PC-3 (cell line): Measurements from ENCODE around the gene AGXT. TPM values are rescaled to one million over a fixed set of nuclear protein-coding genes. Genes with fewer than 3 reads are reported as not detected.

ENCODE experiments used
- ATAC-seq: fragments of 200-7000 bp; cut with Tn5 transposase; 2 replicates; pipeline ENCODE4 v1.9.1; 2020; ENCODE audit warnings: mild to moderate bottlenecking, moderate library complexity
- BruUV-seq: library from RNA; stranded (reverse); fragments of 400-500 nt; replicated peaks from 2 replicates; lab custom pipeline; 2021; lab: Mats Ljungman, UMichigan
- CTCF ChIA-PET: fragments of 300-600 bp; sonication (Branson Sonifier 250); formaldehyde crosslinking; loops from one replicate; lab custom pipeline; 2022; ENCODE audit warnings: antibody characterized with exemption; lab: Charles Lee
- POLR2A ChIA-PET: fragments of 300-600 bp; sonication (Branson Sonifier 250); formaldehyde crosslinking; loops from one replicate; lab custom pipeline; 2022; ENCODE audit warnings: antibody characterized with exemption; ENCODE audit not compliant: unreplicated experiment; lab: Charles Lee
- DNase-seq: peaks from one replicate; pipeline ENCODE4 v3.0.0-alpha.2; 2015
- H2AFZ ChIP-seq: fragments of 300-600 bp; sonication (generic); 2 replicates; pipeline ENCODE4 v1.6.0; 2016; ENCODE audit warnings: antibody characterized with exemption, low read length
- H3F3A ChIP-seq: fragments of 300-600 bp; sonication (generic); one replicate; pipeline ENCODE4 v1.6.0; 2017; ENCODE audit warnings: antibody characterized with exemption, low read length, control low read depth, mild to moderate bottlenecking; ENCODE audit not compliant: unreplicated experiment
- H3K27ac ChIP-seq: fragments of 300-600 bp; sonication (generic); 2 replicates; pipeline ENCODE4 v1.5.1; 2016; ENCODE audit warnings: mild to moderate bottlenecking, low read length
- H3K27me3 ChIP-seq: fragments of 300-600 bp; sonication (generic); 2 replicates; pipeline ENCODE4 v1.6.1; 2016; ENCODE audit warnings: low read length, mixed read lengths
- H3K36me3 ChIP-seq: fragments of 300-600 bp; sonication (generic); 2 replicates; pipeline ENCODE4 v1.6.1; 2016; ENCODE audit warnings: low read depth, mixed run types, low read length, mixed read lengths
- H3K4me1 ChIP-seq: fragments of 300-600 bp; sonication (generic); 2 replicates; pipeline ENCODE4 v1.5.1; 2016; ENCODE audit warnings: low read length; ENCODE audit not compliant: insufficient read depth
- H3K4me2 ChIP-seq: fragments of 300-600 bp; sonication (generic); 2 replicates; pipeline ENCODE4 v1.6.0; 2016; ENCODE audit warnings: low read length
- H3K4me3 ChIP-seq: fragments of 300-600 bp; sonication (generic); 2 replicates; pipeline ENCODE4 v1.5.1; 2016; ENCODE audit warnings: mild to moderate bottlenecking, low read length, mixed read lengths
- H3K79me2 ChIP-seq: fragments of 300-600 bp; sonication (generic); 2 replicates; pipeline ENCODE4 v1.6.1; 2017; ENCODE audit warnings: low read length, mixed read lengths
- H3K9ac ChIP-seq: fragments of 300-600 bp; sonication (generic); 2 replicates; pipeline ENCODE4 v1.6.0; 2016; ENCODE audit warnings: mild to moderate bottlenecking, low read length
- H3K9me2 ChIP-seq: fragments of 300-600 bp; sonication (generic); replicated peaks from 2 replicates; pipeline ENCODE4 v1.6.1; 2016; ENCODE audit warnings: mixed run types, low read length, mixed read lengths
- H3K9me3 ChIP-seq: fragments of 300-600 bp; sonication (generic); 2 replicates; pipeline ENCODE4 v1.6.1; 2016; ENCODE audit warnings: low read length, mixed read lengths
- H4K20me1 ChIP-seq: fragments of 300-600 bp; sonication (generic); 2 replicates; pipeline ENCODE4 v1.6.1; 2016; ENCODE audit warnings: low read length, mixed read lengths
- CTCF ChIP-seq: fragments of 300-600 bp; sonication (generic); conservative IDR thresholded peaks from 2 replicates; pipeline ENCODE4 v1.5.1; 2017; ENCODE audit warnings: antibody characterized with exemption, low read depth, mild to moderate bottlenecking, low read length
- EZH2 ChIP-seq: fragments of 300-600 bp; sonication (generic); IDR thresholded peaks from one replicate; pipeline ENCODE4 v1.6.1; 2017; ENCODE audit warnings: antibody characterized with exemption, mild to moderate bottlenecking, low read length; ENCODE audit not compliant: unreplicated experiment
- EZH2phosphoT487 ChIP-seq: fragments of 300-600 bp; sonication (generic); IDR thresholded peaks from 2 replicates; pipeline ENCODE4 v1.6.1; 2018; ENCODE audit warnings: mild to moderate bottlenecking, antibody characterized with exemption, low read length, borderline replicate concordance
- intact Hi-C: fragments of 100-400 bp; cut with micrococcal nuclease; formaldehyde crosslinking; loops from 2 replicates; pipeline ENCODE4 v1.9.0; 2023
- total RNA-seq: library from RNA; depleted of rRNA; stranded (reverse); fragments of >200 nt; gene quantifications from 2 replicates; pipeline ENCODE4 v1.2.3, GENCODE V29; 2014

The AGXT gene
- total RNA-seq, 1 experiment from 2014 or later: not detected

DNA sequence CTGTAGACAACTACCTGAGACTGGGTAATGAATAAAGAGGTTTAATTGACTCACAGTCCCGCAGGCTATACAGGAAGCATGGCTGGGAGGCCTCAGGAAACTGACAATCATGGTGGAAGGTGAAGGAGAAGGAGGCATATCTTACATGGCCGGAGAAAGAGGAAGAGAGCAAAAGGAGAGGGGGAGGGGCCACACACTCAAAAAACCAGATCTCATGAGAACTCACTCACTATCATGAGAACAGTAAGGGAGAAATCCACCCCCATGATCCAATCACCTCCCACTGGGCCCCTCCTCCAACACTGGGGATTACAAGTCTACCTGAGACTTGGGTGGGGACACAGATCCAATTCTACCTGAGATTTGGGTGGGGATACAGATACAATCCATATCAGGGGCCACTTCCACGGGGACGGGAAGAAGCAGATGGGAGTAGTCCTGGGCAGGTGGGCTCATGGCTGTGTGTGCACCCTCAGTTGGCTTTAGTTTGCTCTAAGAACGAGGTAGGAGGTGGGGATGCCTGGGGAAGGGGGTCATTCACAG lies 17.5 kb downstream of the AGXT start:
- Histone ChIP-seq H3K36me3 (no peaks in the 10 kb centered on the region), H3K4me2 (no peak overlapping the region), H2AFZ (no peak overlapping the region), H3K27me3 (peaks cover 15% of the 10 kb centered on the region; the same call in 1 of the 2 replicates), H4K20me1 (no peaks in the 10 kb centered on the region), H3K9ac (no peak overlapping the region), H3F3A (no peaks in the 10 kb centered on the region), H3K4me1 (no peaks in the 10 kb centered on the region), H3K4me3 (no peak overlapping the region), H3K27ac (no peak overlapping the region), H3K9me3 (peaks cover 3% of the 10 kb centered on the region; the same call in 1 of the 2 replicates), H3K79me2 (no peaks in the 10 kb centered on the region), H3K9me2 (no peaks in the 10 kb centered on the region)
- ChIA-PET POLR2A (interaction anchor here (0.6 kb wide), 1 partner anchor 1068 kb away, joined by 3 read pairs; no protein-coding TSS in a partner anchor), CTCF (no interaction called here)
- TF ChIP-seq CTCF (no peak), EZH2 (no peak), EZH2phosphoT487 (no peak)
- intact Hi-C loops: no loop called here
- DNase-seq (no peak), ATAC-seq (no peak)
- BruUV-seq: no TSS peak

DNA sequence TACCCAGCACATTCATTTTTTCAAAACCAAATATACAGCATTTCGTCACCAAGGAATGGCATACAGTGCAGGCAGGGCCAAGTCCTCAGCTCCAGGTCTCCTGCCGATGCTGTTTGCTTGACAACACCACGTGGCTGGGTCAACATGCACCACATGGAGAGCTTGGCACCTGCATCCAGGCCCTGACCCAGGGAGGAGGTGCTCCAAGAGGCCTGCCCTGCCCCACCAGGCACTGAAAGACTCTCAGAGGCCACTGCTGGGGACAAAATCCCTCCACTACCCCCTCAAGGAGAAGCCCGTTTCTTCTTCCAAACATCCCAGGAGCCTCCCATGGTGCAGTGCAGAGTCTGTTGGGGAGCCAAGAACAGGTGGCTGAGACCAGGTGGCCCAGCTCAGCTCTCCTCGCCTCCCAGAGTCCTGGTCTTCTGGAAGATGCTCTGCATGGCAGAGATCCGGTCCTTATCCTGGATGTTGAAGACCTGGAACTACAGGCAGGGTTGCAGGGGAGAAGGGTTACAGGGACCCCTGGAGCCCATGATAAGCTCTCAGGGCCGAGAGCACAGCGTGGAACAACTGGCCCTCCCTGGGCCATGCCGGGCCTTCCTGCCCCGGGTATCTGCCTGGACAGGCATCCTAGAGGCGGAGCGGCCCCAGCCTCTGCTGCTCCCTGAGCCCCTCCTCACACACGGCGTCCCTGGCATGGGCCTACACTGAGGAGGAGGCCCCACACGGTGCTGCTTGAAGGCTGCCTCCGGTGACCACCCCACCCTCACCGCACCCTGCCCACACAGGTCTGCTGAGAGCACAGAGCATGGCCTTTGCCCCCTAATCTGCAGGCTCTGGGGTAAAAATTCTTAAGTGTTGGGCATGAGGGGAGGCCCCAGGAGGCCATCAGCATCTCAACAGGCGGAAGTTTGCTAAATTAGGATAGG lies 18.3 kb downstream of the AGXT start:
- Histone ChIP-seq H3K27ac (no peak overlapping the region), H3K9ac (no peak overlapping the region), H3K4me3 (no peak overlapping the region), H3K4me1 (no peaks in the 10 kb centered on the region), H3K27me3 (peaks cover 13% of the 10 kb centered on the region; the same call in 1 of the 2 replicates), H4K20me1 (no peaks in the 10 kb centered on the region), H3K9me3 (peaks cover 3% of the 10 kb centered on the region; the same call in 1 of the 2 replicates), H3K79me2 (no peaks in the 10 kb centered on the region), H3K9me2 (no peaks in the 10 kb centered on the region), H3F3A (no peaks in the 10 kb centered on the region), H2AFZ (no peak overlapping the region), H3K36me3 (no peaks in the 10 kb centered on the region), H3K4me2 (no peak overlapping the region)
- ATAC-seq: no peak
- intact Hi-C loops: no loop called here
- no TSS peak for BruUV-seq
- no peak for DNase-seq
- TF ChIP-seq CTCF: no peak
- TF ChIP-seq EZH2: no peak
- no peak for TF ChIP-seq EZH2phosphoT487
- POLR2A ChIA-PET: interaction anchor here (0.6 kb wide), 1 partner anchor 1069 kb away, joined by 3 read pairs; no protein-coding TSS in a partner anchor
- CTCF ChIA-PET: no interaction called here
